Cardiac muscle cell (in vitro differentiated cells and primary cell): ENCODE measurements around the gene GRM6. TPM values are rescaled to one million over a fixed set of nuclear protein-coding genes. Genes with fewer than 3 reads are reported as not detected.

ENCODE experiments used
- polyA plus RNA-seq: library from polyadenylated mRNA; unstranded; fragments of >200 nt; fragmentation: Nextera tagmentation; extraction: Ambion mirVana; gene quantifications from 2 replicates; pipeline ENCODE4 v1.2.1, GENCODE V29; 2016
- total RNA-seq: library from RNA; depleted of rRNA; stranded (reverse); fragments of >200 nt; gene quantifications from 2 replicates; pipeline ENCODE4 v1.2.3, GENCODE V29; 2016

Gene GRM6
- total and polyA plus RNA-seq, 2 experiments from 2014 or later, result not detected

Other genes starting within 250 kb of the GRM6 start
- 10.4 and 22.0 TPM in 2 replicates for gene ZNF354B, start 135.4 kb downstream of the GRM6 start, total RNA-seq
- 11.4 and 20.5 TPM in 2 replicates for gene ZNF354B, start 135.4 kb downstream of the GRM6 start, polyA plus RNA-seq
- 0.70 and 2.0 TPM in 2 replicates for gene ZFP2, start 99.4 kb downstream of the GRM6 start, total RNA-seq
- gene ZFP2, start 99.4 kb downstream of the GRM6 start, polyA plus RNA-seq, result 2.0 and 3.8 TPM in 2 replicates
- gene ZNF454, start 54.1 kb downstream of the GRM6 start, total RNA-seq, result 0.92 TPM in 1 of 2 replicates, not detected in the other
- gene ZNF454, start 54.1 kb downstream of the GRM6 start, polyA plus RNA-seq, result 0.35 and 1.5 TPM in 2 replicates
- 9.4 and 12.0 TPM in 2 replicates for gene ZNF879, start 28.5 kb upstream of the GRM6 start, total RNA-seq
- gene ZNF879, start 28.5 kb upstream of the GRM6 start, polyA plus RNA-seq, result 5.4 and 7.7 TPM in 2 replicates
- gene ZNF354C, start 65.1 kb upstream of the GRM6 start, total RNA-seq, result 1.4 and 3.4 TPM in 2 replicates
- gene ZNF354C, start 65.1 kb upstream of the GRM6 start, polyA plus RNA-seq, result 0.28 and 1.9 TPM in 2 replicates